RWPE1 (cell line): Measurements from ENCODE around the gene GORASP1.
A peak's percentile ranks its signal among the peaks of the same experiment; 100 is the strongest.
"Not testable (repeated sequence)": the region's sequence is repeated elsewhere in the genome, so short reads cannot be mapped to it uniquely, and the experiment has no call there.

Experiments
- CTCF ChIA-PET: fragments of 350-600 bp; sonication (Branson Sonifier 250); formaldehyde crosslinking; extraction: SDS; loops from one replicate; lab custom pipeline; 2021; lab: Yijun Ruan, JAX
- POLR2A ChIA-PET: fragments of 400-600 bp; formaldehyde crosslinking; extraction: SDS; loops from one replicate; lab custom pipeline; 2020; ENCODE audit warnings: antibody characterized with exemption; ENCODE audit not compliant: low non-redundant PET; lab: Yijun Ruan, JAX
- DNase-seq: peaks from one replicate; pipeline ENCODE4 v3.0.0; 2012; ENCODE audit warnings: low spot score
- H3K27ac ChIP-seq: fragments of 450-650 bp; 2 replicates; pipeline ENCODE4 v1.5.1; 2017
- TF ChIP-seq, protein P1 (sequence below): fragments of 450-650 bp; conservative IDR thresholded peaks from 2 replicates; pipeline ENCODE4 v1.5.1; 2017; ENCODE audit warnings: low read depth, mild to moderate bottlenecking

GORASP1 gene

DNA sequence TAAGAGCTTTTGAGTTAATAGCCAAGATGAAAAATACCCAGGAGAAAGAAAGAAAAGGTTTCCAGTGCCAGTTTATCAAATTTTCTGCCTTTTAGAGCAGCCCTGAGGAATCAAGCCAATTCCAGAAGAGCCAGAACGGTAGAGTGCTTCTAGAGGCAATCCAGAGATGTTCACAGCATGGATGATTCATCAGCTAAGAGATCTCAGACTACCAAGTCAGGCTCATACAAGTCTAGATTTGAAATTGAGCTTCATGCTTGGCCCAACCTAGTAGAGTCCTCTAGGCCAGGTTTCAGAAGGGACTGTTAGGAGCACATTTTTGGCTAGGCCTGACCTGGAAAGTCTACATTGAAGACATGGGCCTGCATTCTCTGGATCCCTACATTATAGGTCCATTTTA lies 40.1 kb downstream of the GORASP1 start:
- DNase-seq = peak; percentile 6
- ChIA-PET POLR2A (no interaction called here), CTCF (no interaction called here)
- H3K27ac ChIP-seq = no peak overlapping the region
- TF ChIP-seq, protein P1, sequence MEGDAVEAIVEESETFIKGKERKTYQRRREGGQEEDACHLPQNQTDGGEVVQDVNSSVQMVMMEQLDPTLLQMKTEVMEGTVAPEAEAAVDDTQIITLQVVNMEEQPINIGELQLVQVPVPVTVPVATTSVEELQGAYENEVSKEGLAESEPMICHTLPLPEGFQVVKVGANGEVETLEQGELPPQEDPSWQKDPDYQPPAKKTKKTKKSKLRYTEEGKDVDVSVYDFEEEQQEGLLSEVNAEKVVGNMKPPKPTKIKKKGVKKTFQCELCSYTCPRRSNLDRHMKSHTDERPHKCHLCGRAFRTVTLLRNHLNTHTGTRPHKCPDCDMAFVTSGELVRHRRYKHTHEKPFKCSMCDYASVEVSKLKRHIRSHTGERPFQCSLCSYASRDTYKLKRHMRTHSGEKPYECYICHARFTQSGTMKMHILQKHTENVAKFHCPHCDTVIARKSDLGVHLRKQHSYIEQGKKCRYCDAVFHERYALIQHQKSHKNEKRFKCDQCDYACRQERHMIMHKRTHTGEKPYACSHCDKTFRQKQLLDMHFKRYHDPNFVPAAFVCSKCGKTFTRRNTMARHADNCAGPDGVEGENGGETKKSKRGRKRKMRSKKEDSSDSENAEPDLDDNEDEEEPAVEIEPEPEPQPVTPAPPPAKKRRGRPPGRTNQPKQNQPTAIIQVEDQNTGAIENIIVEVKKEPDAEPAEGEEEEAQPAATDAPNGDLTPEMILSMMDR = no peak

DNA sequence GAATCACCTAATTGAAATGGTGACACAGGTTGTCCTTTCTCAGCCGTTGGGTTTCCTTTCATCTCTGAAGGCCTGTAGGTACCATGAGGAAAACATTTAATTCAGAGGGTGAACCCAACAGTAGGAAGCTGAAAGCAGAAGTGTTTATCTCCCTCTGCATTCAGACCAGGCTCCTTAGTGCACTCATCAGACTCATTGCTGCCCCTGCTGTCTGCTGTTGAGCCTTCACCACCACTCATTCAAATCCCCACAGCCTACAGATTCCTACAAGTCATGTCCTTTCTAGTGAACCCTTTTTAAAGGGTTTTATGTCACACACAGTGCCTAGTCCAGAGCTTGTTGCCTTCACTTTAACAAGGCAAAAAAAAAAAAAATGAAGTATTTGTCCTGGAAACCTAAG lies 42.2 kb downstream of the GORASP1 start:
- H3K27ac ChIP-seq = no peak overlapping the region
- TF ChIP-seq, protein P1 = 0 out of 2 replicates have a peak, but pooled peaks have one; percentile 15
- POLR2A ChIA-PET = interaction anchor here (0.6 kb wide), 1 partner anchor 334 kb away, joined by 4 read pairs; no protein-coding TSS in a partner anchor
- CTCF ChIA-PET = interaction anchor here (0.5 to 0.6 kb wide), 4 partner anchors 23 to 1522 kb away, joined by 3 to 5 read pairs (median 4); no protein-coding TSS in a partner anchor
- DNase-seq = peak; percentile 1

DNA sequence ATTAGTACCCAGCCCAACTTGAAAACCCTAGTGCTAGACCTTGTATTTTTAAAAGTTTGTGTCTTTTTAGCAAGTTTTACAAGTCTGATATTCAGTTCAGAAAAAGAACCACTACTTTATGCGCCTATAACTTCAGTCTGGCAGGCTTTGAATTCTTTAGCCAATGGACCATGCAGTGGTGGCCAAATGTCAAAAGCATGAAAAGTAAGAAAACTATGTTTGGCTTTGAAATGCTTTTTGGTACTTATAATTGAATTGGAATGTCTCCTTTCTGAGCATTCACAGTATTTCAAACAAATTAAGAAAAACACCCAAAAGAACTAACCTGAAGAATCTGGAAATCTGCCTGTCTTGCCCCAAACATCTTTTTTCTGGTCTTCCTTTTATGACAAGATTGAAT lies 42.8 kb downstream of the GORASP1 start:
- CTCF ChIA-PET = interaction anchor here (0.5 to 0.6 kb wide), 2 partner anchors 211 to 526 kb away, joined by 3 to 4 read pairs; no protein-coding TSS in a partner anchor
- no peak overlapping the region for H3K27ac ChIP-seq
- TF ChIP-seq, protein P1 = no peak

DNA sequence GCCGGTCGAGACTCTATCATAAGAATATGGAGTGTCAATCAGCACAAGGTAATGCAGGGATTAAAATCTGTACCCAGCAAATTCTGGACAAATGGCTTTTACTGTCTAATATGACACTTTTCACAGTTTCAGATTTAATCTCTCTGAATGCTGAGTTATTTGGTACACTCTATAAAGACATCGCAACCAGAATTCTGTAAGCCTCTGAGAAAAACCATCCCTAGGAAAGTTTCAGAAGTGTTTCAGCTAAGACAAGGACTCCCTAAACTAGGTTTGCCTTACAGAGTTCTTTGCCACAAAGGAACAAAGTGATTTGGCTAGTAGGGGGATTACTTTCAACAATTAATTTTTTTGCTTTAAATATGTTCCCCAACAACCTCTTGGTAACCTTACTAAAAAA lies 44.3 kb downstream of the GORASP1 start:
- H3K27ac ChIP-seq = no peak overlapping the region
- DNase-seq = no peak
- CTCF ChIA-PET = no interaction called here
- TF ChIP-seq, protein P1 = no peak
- POLR2A ChIA-PET = no interaction called here

More for the DNA sequence above, 42.8 kb downstream of the GORASP1 start:
- POLR2A ChIA-PET = interaction anchor here (0.6 kb wide), 1 partner anchor 335 kb away, joined by 4 read pairs; no protein-coding TSS in a partner anchor
- DNase-seq = no peak

DNA sequence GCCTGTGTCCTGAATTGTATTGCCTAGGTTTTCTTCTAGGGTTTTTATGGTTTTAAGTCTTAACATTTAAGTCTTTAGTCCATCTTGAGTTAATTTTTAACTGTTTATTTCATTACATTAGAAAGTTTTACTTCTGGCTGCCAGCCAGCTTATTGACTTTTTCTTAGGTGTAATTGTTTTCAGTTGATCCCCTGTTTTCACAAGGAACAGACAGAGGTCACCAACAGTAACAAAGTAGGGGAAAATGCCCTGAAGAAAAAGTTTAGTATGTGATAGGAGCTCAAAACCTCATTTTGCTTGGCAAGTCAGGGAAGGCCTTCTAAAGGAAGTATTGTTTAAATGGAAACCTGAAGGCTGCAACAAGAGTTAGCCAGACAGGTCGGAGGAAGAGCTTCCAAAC lies 45.2 kb downstream of the GORASP1 start:
- CTCF ChIA-PET = no interaction called here
- no peak for DNase-seq
- TF ChIP-seq, protein P1 = no peak
- no peak overlapping the region for H3K27ac ChIP-seq
- POLR2A ChIA-PET = no interaction called here

DNA sequence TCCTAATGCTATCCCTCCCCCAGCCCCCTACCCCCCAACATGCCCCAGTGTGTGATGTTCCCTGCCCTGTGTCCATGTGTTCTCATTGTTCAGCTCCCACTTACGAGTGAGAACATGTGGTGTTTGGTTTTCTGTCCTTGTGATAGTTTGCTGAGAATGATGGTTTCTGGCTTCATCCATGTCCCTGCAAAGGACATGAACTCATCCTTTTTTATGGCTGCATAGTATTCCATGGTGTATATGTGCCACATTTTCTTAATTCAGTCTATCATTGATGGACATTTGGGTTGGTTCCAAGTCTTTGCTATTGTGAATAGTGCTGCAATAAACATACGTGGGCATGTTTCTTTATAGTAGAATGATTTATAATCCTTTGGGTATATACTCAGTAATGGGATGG lies 46.2 kb downstream of the GORASP1 start:
- DNase-seq, H3K27ac ChIP-seq, POLR2A ChIA-PET, CTCF ChIA-PET: not testable (repeated sequence)

DNA sequence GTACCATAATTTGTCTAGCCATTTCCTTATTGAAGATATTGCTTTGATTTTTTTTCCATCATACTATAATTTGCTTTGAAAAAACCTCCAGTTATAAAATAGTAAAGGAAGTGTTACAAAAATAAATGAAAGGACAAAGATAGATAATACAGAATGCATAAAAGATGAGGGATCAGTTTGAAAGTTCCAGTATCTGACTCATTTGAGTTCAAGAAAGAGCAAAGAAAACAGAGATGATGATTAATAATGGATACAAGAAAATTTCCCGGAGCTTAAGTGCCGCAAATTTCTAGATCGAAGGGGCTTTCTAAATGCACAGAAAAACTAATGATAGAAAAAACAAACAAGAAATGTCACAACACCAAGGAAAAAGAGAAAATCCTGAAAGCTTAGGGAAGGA lies 51.3 kb downstream of the GORASP1 start:
- TF ChIP-seq, protein P1 = no peak
- ChIA-PET CTCF (no interaction called here), POLR2A (no interaction called here)
- DNase-seq = no peak
- H3K27ac ChIP-seq = no peak overlapping the region
